PFSK-1 (cell line): ENCODE data around the gene CDKN2B-AS1.

Source experiments
- FOXP2 ChIP-seq: optimal IDR thresholded peaks from 2 replicates; pipeline ENCODE3; 2011; ENCODE audit warnings: borderline replicate concordance, control low read depth, inconsistent platforms; ENCODE audit not compliant: insufficient read depth; ENCODE audit errors: extremely low read length, extremely low read depth
- POLR2AphosphoS5 ChIP-seq: IDR thresholded peaks from 2 replicates; pipeline ENCODE4 v1.6.1; 2012; ENCODE audit warnings: low read depth, mild to moderate bottlenecking, control low read depth, low read length, moderate library complexity
- REST ChIP-seq, 2 experiments: IDR thresholded peaks; 2 replicates each; pipeline versions ENCODE4 v1.6.1 to v1.8.0; 2011 to 2012; ENCODE audit warnings: low read depth in 2 of 2, low read length in 2 of 2, control low read depth in 1 of 2, inconsistent platforms in 1 of 2, mild to moderate bottlenecking in 1 of 2, moderate library complexity in 1 of 2; ENCODE audit not compliant: insufficient read depth in 1 of 2
- SIN3A ChIP-seq: IDR thresholded peaks from 2 replicates; pipeline ENCODE4 v1.6.1; 2012; ENCODE audit warnings: mild to moderate bottlenecking, low read length, moderate library complexity, borderline replicate concordance; ENCODE audit not compliant: insufficient read depth
- TAF1 ChIP-seq: IDR thresholded peaks from 2 replicates; pipeline ENCODE4 v1.6.1; 2012; ENCODE audit warnings: low read length, control low read depth, borderline replicate concordance; ENCODE audit not compliant: insufficient read depth

The CDKN2B-AS1 gene

GRCh38 chr9:22119522-22120158 lies 125.0 kb downstream of the CDKN2B-AS1 start:
- no peak for TF ChIP-seq POLR2AphosphoS5
- TF ChIP-seq REST (IDR thresholded peaks at IDR 0.05; ENCODE audit: insufficient read depth in 1 of 2, low read depth in 2 of 2, low read length in 2 of 2): no peak
- no peak for TF ChIP-seq SIN3A
- no peak for TF ChIP-seq FOXP2
- no peak for TF ChIP-seq TAF1

DNA sequence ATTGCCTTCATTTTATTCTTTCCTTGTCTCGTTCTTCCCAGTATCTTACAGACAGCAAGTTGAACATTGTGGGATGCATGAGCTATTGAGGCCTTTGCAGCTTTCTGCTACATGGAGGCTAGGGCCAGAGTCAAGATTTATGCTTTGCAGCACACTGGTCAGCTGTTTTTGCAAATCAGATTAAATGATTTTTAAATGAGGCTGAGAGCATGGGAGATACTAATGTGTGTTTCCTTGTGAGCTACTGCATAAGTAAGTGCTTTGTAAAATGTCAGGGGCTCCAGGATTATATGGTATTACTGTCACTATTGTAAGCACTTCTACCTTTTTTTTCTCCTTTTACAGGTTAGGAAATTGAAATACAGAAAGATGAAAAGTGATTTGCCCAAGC lies 125.6 kb downstream of the CDKN2B-AS1 start:
- TF ChIP-seq TAF1 (no peak), POLR2AphosphoS5 (no peak), REST (IDR thresholded peaks at IDR 0.05; ENCODE audit: insufficient read depth in 1 of 2, low read depth in 2 of 2, low read length in 2 of 2) (no peak), SIN3A (no peak), FOXP2 (no peak)

DNA sequence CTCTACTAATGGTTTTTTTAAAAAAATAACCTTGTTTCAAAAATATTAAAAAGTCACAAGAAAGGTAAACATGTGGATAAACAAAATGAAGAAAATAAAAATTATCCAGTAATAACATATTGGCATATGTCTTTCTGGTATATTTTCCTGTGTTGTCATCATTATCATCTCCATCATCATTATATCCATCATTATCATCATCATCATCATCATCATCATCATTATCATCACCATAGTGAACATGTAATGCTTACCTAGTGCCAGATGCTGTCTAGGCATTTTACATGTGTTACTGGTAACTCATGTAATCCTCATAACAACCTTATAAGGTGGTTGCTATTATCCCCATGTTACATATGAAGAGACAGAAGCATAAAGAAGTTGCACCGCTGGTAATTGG lies 126.0 kb downstream of the CDKN2B-AS1 start:
- TF ChIP-seq REST (IDR thresholded peaks at IDR 0.05; ENCODE audit: insufficient read depth in 1 of 2, low read depth in 2 of 2, low read length in 2 of 2) (no peak), TAF1 (no peak), POLR2AphosphoS5 (no peak), SIN3A (no peak), FOXP2 (no peak)

- TF ChIP-seq FOXP2 (no peak), SIN3A (no peak), TAF1 (no peak), POLR2AphosphoS5 (no peak), REST (IDR thresholded peaks at IDR 0.05; ENCODE audit: insufficient read depth in 1 of 2, low read depth in 2 of 2, low read length in 2 of 2) (no peak)
Measured at GRCh38 chr9:22124263-22125011, 129.8 kb downstream of the CDKN2B-AS1 start.
